ENCODE data around the gene PCDHGA12.
A peak's percentile ranks its signal among the peaks of the same experiment; 100 is the strongest.

Gene PCDHGA12

DNA sequence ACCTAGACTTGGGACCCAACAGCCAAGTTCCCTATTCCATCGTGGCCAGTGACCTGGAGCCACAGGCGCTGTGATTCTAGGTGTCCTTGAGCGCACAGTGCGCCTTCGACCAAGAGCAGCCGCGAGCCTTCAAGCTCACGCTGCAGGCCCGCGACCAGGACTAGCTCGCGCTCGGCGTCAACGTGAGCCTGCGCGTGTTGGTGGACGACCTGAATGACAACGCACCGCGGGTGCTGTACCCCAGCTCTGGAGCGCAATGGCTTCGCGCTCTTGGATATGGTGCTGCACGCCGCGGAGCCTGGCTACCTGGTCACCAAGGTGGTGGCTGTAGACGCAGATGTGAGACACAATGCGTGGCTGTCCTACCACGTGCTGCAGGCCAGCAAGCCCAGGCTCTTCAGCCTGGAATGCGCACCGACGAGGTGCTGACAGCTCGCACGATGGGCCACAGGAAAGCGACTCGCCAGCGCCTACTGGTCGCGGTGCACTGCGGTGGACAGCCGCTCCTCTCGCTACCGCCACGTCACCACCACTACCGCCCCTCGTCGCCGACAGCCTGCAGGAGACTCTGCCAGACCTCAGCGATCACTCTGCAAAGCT lies 11.4 kb downstream of the PCDHGA12 start:
- DNase-seq = no peak

DNA sequence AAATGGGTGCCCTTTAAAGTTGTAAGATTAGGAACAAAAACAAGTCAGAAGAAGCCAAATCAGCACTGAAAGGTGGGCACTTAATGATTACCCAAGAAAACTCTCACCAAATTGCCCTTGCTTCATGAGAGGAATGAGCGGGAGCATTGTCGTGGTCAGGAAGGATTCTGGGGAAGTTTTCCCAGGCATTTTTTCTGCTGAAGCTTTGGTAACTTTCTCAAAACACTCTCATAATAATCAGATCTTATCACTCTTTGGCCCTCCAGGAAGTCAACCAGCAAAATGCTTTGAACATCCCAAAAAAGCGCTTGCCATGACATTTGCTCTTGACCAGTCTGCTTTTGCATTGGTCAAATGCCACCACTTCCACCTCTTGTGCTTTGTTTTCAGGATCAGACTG lies 35.0 kb downstream of the PCDHGA12 start:
- DNase-seq = no peak

DNA sequence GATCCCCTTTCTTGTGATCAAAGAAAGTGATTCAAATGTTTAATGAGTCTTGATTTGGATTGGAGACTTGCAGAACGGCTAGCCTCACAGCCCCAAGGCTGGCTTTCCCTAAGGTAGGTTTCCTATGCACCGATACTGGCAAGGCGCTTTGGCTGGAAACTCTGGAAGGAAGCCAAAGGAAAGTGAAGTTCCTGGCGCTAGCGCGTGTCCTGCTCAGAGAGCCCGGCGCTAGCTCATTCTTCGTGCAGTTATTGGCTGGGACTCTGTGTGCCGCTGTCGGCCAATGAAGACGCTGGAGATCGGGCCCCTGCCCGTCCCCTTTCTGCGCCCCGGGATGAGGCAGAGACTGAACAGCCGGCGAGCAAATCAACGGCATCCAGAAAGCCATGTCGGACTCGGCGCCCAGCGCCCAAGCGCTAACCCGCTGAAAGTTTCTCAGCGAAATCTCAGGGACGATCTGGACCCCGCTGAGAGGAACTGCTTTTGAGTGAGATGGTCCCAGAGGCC lies 45.4 kb downstream of the PCDHGA12 start, which contains the start of gene PCDHGC3:
Gene PCDHGC3 (plus strand): TSS at position 342 of the 507 bp plus-strand sequence. CDS start 151 bp downstream, at position 493.
- DNase-seq = peak; percentile 69

DNA sequence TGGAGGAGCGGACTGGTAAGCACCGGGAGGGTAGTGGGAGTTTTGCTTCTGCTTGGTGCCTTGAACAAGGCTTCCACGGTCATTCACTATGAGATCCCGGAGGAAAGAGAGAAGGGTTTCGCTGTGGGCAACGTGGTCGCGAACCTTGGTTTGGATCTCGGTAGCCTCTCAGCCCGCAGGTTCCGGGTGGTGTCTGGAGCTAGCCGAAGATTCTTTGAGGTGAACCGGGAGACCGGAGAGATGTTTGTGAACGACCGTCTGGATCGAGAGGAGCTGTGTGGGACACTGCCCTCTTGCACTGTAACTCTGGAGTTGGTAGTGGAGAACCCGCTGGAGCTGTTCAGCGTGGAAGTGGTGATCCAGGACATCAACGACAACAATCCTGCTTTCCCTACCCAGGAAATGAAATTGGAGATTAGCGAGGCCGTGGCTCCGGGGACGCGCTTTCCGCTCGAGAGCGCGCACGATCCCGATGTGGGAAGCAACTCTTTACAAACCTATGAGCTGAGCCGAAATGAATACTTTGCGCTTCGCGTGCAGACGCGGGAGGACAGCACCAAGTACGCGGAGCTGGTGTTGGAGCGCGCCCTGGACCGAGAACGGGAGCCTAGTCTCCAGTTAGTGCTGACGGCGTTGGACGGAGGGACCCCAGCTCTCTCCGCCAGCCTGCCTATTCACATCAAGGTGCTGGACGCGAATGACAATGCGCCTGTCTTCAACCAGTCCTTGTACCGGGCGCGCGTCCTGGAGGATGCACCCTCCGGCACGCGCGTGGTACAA lies 46.0 kb downstream of the PCDHGA12 start:
- no peak for DNase-seq

DNA sequence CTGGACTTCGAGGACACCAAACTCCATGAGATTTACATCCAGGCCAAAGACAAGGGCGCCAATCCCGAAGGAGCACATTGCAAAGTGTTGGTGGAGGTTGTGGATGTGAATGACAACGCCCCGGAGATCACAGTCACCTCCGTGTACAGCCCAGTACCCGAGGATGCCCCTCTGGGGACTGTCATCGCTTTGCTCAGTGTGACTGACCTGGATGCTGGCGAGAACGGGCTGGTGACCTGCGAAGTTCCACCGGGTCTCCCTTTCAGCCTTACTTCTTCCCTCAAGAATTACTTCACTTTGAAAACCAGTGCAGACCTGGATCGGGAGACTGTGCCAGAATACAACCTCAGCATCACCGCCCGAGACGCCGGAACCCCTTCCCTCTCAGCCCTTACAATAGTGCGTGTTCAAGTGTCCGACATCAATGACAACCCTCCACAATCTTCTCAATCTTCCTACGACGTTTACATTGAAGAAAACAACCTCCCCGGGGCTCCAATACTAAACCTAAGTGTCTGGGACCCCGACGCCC lies 46.8 kb downstream of the PCDHGA12 start:
- DNase-seq = no peak

DNA sequence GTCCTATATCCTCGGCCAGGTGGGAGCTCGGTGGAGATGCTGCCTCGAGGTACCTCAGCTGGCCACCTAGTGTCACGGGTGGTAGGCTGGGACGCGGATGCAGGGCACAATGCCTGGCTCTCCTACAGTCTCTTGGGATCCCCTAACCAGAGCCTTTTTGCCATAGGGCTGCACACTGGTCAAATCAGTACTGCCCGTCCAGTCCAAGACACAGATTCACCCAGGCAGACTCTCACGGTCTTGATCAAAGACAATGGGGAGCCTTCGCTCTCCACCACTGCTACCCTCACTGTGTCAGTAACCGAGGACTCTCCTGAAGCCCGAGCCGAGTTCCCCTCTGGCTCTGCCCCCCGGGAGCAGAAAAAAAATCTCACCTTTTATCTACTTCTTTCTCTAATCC lies 47.5 kb downstream of the PCDHGA12 start:
- no peak for DNase-seq

DNA sequence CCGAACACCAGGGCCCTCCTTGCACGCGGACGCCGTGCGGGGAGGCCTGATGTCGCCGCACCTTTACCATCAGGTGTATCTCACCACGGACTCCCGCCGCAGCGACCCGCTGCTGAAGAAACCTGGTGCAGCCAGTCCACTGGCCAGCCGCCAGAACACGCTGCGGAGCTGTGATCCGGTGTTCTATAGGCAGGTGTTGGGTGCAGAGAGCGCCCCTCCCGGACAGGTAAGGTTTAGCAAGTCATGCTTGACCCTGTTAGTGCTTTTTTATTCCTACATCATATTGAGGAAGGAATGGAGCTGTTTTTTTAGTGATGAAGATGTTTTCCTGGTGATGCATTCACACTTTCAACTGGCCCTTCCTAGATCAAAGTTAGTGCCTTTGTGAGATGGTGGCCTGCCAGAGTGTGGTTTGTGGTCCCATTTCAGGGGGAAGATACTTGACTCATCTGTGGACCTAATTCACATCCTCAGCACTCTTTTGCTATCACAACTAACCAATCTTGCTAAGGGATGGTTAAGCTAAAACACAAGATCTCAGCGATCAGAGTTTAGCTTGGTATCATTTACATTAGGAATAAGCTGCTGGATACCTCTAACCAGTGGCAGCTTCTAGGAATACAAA lies 48.1 kb downstream of the PCDHGA12 start:
- DNase-seq = no peak

DNA sequence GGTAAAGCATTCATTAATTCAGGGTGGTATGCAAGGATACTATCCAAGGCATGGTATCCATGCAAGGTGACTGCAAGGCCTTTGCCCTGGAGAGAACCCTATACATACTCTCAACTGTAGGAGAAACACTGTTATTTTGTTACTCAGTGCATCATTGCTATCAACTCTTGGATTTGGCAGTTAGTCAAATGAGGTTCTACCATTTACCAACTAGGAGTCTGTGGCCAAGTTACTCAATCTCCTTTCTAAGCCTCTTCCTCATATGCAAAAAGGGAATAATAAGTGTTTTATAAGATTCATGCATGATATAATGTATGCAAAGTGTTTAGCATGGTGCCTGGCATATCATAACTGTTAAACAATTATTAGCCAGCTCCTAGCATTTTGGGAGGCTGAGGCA lies 49.5 kb downstream of the PCDHGA12 start:
- no peak for DNase-seq
